ENCODE measurements around the gene RAB26.
A peak's percentile ranks its signal among the peaks of the same experiment; 100 is the strongest.

Gene RAB26

DNA sequence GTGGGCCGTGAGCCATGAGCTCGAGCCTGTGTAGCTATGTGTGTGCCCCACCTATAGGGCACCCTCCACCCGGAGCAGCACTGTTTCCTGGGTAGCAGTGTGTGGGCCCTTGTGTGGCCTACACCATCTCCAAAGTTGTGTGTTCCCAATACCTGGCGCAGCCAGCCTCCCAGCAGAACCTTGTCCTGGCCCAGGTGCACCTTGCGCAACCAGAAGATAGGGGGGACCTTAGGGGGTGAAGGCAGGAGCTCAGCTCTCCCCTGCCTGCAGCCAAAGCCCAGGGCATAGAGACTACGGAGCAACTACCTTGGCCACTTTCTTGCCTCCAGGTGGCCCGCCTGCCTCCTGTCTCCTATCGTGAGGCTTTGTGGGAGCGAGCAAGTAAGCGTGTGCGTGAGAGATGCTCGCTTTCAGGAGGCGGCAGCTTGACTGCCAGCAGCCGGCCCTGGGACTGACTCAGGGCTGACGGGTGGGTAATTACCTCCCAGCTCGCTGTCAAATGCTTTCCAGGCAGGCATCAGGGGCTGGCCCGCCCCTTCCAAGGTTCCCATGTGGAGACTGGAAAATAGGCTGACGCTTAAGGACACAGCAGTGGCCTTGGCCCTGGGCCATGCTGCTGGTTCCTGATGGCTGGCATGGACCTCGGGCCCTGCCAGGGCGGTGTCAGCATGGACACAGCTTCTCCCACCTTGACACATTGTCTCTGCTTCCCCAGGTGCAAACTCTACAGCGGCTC is 26.1 kb downstream of the RAB26 start:
- intact Hi-C loops (cut with DNase I) = no loop called here
- peak in 3 of 10 donors; percentile 60 to 91 (median 85) for DNase-seq

- intact Hi-C loops (cut with DNase I) = no loop called here
- no peak for DNase-seq
Measured at GRCh38 chr16:2175454-2175853, 27.0 kb downstream of the RAB26 start.

GRCh38 chr16:2176047-2176446 is 27.6 kb downstream of the RAB26 start:
- intact Hi-C loops (cut with DNase I) = no loop called here
- no peak for DNase-seq

GRCh38 chr16:2177101-2177500 is 28.7 kb downstream of the RAB26 start:
- intact Hi-C loops (cut with DNase I) = no loop called here
- no peak for DNase-seq

- intact Hi-C loops (cut with DNase I) = no loop called here
- DNase-seq = no peak
Measured at GRCh38 chr16:2177561-2177960, 29.1 kb downstream of the RAB26 start.

- no peak for DNase-seq
Measured at GRCh38 chr16:2178321-2179106, 30.1 kb downstream of the RAB26 start.

GRCh38 chr16:2179107-2179501 is 30.7 kb downstream of the RAB26 start:
- DNase-seq = no peak
- intact Hi-C loops (cut with DNase I) = no loop called here

More at GRCh38 chr16:2178321-2179106, 30.1 kb downstream of the RAB26 start:
- intact Hi-C loops (cut with DNase I) = no loop called here

GRCh38 chr16:2179576-2179975 is 31.2 kb downstream of the RAB26 start:
- no peak for DNase-seq
- intact Hi-C loops (cut with DNase I) = no loop called here

DNA sequence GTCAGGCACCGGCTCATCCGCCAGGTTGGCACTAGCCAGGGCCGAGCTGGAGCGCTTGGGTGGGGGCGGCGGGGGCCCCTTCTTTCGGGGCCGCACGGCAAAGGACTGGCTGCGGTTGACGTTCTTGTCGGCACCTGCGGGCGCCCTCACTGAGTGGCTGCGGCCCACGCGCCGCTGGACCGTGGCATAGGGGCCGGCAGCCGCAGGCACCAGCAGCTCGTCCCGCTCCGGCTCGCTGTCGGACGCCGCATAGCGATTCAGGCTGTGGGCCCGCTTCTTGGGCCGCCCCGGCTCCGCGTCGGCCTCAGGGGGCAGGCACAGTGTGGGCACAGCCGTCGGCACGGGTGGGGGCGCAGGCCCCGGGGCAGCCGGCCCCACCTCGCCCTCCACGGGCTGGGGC is 32.0 kb downstream of the RAB26 start:
- intact Hi-C loops (cut with DNase I) = no loop called here
- no peak for DNase-seq

- intact Hi-C loops (cut with DNase I) = no loop called here
- DNase-seq = no peak
Measured at GRCh38 chr16:2180962-2181923, 32.8 kb downstream of the RAB26 start.

DNA sequence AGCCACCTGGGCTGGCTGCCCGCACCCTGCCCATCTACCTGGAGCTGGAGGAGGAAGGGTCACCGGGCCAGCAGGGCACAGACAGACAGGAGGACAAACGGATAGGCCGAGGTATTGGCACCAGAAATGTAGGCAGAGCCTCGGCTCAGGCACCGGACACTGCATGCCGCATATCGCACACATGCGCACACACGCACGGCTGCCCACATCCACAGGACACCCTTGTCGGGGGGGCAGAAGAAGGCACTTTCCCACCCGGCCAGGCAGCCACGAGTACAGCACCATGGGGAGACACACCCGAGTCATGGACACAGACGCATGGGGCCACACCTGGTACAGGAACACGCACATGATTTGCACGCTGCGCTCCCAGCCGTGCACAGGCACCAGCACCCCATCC is 33.5 kb downstream of the RAB26 start:
- intact Hi-C loops (cut with DNase I) = no loop called here
- no peak for DNase-seq

DNA sequence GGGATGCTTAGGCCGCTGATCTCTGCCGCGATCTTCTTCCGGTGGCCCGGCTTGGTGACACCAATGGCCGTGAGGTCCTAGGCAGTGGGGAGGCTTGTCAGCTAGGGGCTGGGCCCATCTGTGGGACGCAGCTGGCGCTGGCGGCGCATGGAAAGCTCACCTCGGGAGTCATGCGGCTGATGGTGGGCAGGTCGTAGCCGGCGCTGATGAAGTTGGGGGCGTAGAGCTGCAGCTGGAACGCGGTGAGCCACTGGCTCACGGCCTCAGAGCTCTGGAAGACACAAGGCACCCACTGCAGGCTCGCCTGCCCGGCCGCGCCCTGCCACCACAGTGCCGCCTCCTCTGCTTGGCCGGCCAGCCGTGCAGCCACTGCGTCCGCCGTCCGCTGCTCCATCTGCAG is 35.2 kb downstream of the RAB26 start:
- intact Hi-C loops (cut with DNase I) = no loop called here
- DNase-seq = no peak

- DNase-seq = no peak
- intact Hi-C loops (cut with DNase I) = no loop called here
Measured at GRCh38 chr16:2184346-2184745, 35.9 kb downstream of the RAB26 start.

DNA sequence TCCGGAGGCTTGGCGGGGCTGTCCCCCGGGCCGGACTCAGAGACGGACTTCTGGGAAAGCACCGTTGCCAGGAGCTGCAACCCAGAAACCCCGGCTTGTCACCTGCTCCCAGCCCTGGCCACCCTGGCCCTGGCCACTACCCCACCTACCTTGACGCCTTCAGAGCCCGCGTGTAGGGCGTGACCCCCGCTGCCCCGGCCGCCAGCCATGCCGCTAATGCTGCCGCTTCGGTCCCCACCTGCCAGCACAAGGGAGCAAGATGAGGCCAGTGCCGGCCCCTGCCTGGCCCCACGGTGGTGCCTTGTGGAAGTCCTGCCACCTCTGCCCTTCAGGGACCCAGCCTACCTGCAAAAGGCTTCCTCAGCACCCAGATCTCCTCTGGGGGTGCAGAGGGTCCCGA is 36.5 kb downstream of the RAB26 start:
- no peak for DNase-seq
- intact Hi-C loops (cut with DNase I) = no loop called here

DNA sequence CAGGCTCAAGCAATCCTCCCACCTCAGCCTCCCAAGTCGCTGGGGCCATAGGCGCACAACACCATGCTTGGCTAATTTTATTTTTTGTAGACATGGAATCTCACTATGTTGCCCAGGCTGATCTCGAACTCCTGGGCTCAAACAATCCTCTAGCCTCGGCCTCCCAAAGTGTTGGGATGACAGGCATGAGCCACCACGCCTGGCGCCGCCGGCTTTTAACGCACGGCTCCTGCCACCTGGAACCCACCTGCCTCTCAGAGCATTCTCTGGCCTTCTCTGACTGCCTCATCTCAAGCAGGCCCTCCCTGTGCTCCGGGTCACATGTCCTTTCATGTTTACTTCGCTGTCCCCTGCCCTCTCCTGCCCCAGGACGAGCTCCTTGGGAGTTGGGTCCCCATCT is 37.6 kb downstream of the RAB26 start:
- no peak for DNase-seq
- intact Hi-C loops (cut with DNase I) = no loop called here

- no peak for DNase-seq
- intact Hi-C loops (cut with DNase I) = no loop called here
Measured at GRCh38 chr16:2186505-2186904, 38.1 kb downstream of the RAB26 start.

GRCh38 chr16:2187212-2187611 is 38.8 kb downstream of the RAB26 start:
- DNase-seq = no peak
- intact Hi-C loops (cut with DNase I) = no loop called here

DNA sequence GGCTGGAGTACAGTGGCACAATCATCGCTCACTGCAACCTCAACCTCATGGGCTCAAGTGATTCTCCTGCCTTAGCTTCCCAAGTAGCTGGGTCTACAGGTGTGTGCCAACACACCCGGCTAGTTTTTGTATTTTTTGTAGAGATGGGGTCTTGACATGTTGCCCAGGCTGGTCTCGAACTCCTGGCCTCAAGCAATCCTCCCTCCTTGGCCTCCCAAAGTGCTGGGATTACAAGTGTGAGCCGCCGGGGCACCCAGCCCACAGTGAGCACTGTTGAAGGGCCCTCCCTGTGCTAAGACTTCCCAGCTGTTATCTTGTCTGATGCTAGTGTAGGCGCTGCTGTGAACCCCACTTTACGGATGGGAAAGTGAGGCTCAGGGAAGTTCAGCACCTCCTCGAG is 40.0 kb downstream of the RAB26 start:
- intact Hi-C loops (cut with DNase I) = no loop called here

GRCh38 chr16:2189252-2189893 is 40.9 kb downstream of the RAB26 start:
- intact Hi-C loops (cut with DNase I) = no loop called here
- DNase-seq = no peak

More for the DNA sequence above, 40.0 kb downstream of the RAB26 start:
- DNase-seq = no peak

DNA sequence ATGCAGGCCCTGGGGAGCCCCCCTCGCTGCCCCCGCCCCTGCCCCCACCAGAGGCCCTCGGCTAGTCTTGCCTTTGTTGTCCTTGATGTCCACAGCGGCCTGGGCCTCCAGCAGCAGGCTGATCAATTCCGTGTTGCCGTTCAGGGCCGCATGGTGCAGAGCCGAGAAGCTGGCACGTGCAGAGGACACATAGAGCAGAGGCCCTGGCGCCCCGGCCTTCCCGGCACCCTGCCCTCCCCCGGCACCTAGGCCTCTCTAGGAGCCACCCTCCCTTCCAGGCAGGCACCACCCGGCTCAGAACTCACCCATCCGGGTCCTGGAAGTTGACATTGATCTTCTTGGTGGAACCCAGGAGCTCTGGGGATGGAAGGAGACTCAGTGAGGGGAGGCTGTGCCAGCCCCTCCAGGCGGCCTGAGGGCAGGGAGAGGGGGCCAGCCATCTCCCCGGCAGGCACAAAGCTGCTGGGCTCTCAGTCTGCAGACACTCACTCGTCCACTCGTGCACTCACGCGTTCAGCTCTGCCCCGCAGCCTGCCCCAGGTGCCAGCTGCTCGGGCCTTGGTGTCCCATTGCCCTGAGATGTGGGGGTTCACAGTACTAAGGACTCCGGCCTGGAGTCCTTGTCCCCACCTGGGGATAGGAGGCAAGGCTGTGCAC is 41.7 kb downstream of the RAB26 start:
- DNase-seq = no peak
- intact Hi-C loops (cut with DNase I) = no loop called here
